Left lung (tissue), 10 donors: ENCODE data around the gene RAI1. TPM values are rescaled to one million over a fixed set of nuclear protein-coding genes. Genes with fewer than 3 reads are reported as not detected.

ENCODE experiments used
- ATAC-seq: fragments of 200-7000 bp; cut with Tn5 transposase; one replicate; pipeline ENCODE4 v1.9.1; 2020; ENCODE audit warnings: moderate library complexity
- DNase-seq, 4 donors: peaks; one replicate each; pipeline ENCODE4 v3.0.0-alpha.2; 2013 to 2020
- H3K27ac ChIP-seq, 2 donors: fragments of 200-600 bp; sonication (generic) in 1 of 2; one replicate each; pipeline versions ENCODE4 v1.5.0 to v1.8.0; 2020 to 2021
- H3K27me3 ChIP-seq, 2 donors: fragments of 200-600 bp; sonication (generic) in 1 of 2; one replicate each; pipeline versions ENCODE4 v1.5.0 to v1.8.0; 2020 to 2021
- H3K36me3 ChIP-seq, 2 donors: fragments of 200-600 bp; sonication (generic) in 1 of 2; one replicate each; pipeline versions ENCODE4 v1.5.0 to v1.8.0; 2020 to 2021
- H3K4me1 ChIP-seq, 2 donors: fragments of 200-600 bp; one replicate each; pipeline ENCODE4 v1.8.0; 2021
- H3K4me3 ChIP-seq, 2 donors: fragments of 200-600 bp; sonication (generic) in 1 of 2; one replicate each; pipeline versions ENCODE4 v1.5.0 to v1.8.0; 2020 to 2021; ENCODE audit warnings: mild to moderate bottlenecking in 1 of 2
- H3K9me3 ChIP-seq, 2 donors: fragments of 200-600 bp; sonication (generic) in 1 of 2; one replicate each; pipeline versions ENCODE4 v1.5.0 to v1.8.0; 2020 to 2021
- CTCF ChIP-seq, 2 donors: fragments of 200-600 bp; sonication (generic) in 1 of 2; IDR thresholded peaks; one replicate each; pipeline versions ENCODE4 v1.5.0 to v1.8.0; 2021; ENCODE audit warnings: antibody characterized with exemption in 2 of 2
- intact Hi-C, 2 donors: fragments of 100-400 bp; cut with DNase I; formaldehyde crosslinking; loops; one replicate each; pipeline versions ENCODE4 v1.11.2 to v1.14.2; 2022
- polyA plus RNA-seq, 6 donors: library from polyadenylated mRNA; unstranded; fragments of 120-200 nt; gene quantifications; one replicate each; pipeline ENCODE4 v1.2.1, GENCODE V29; 2013; ENCODE audit not compliant: insufficient read length in 6 of 6
- total RNA-seq, 2 donors: library from RNA; stranded (reverse); fragmentation: NEBNext Ultra II Directional; extraction: Animal tissue kit (Norgen Biotek cat#: 25700); gene quantifications; one replicate each; pipeline ENCODE4 v1.2.1, GENCODE V29; 2021
- donor health status: DM: no; HTN: yes; CAD: no.
- donor health status: DM: no; HTN: no; CAD: no.

The RAI1 gene
- total and polyA plus RNA-seq, 8 donors = 28.8 to 43.8 (median 34.7) TPM

GRCh38 chr17:17647524-17648178 lies 33.6 kb upstream of the RAI1 start:
- no peak for TF ChIP-seq CTCF (IDR thresholded peaks at IDR 0.05)
- peaks cover 0 to 5% of the 10 kb centered on the region in 2 donors for H3K9me3 ChIP-seq
- no peak overlapping the region for H3K4me3 ChIP-seq
- DNase-seq = no peak
- H3K4me1 ChIP-seq = no peaks in the 10 kb centered on the region
- H3K27ac ChIP-seq = no peak overlapping the region
- intact Hi-C loops = no loop called here
- H3K27me3 ChIP-seq = no peaks in the 10 kb centered on the region
- no peaks in the 10 kb centered on the region for H3K36me3 ChIP-seq
- no peak for ATAC-seq

GRCh38 chr17:17648762-17649161 lies 32.5 kb upstream of the RAI1 start:
- Histone ChIP-seq H3K27me3 (no peaks in the 10 kb centered on the region), H3K4me3 (no peak overlapping the region), H3K36me3 (no peaks in the 10 kb centered on the region), H3K4me1 (no peaks in the 10 kb centered on the region), H3K9me3 (peaks cover 0 to 5% of the 10 kb centered on the region in 2 donors), H3K27ac (no peak overlapping the region)
- intact Hi-C loops = no loop called here
- TF ChIP-seq CTCF (IDR thresholded peaks at IDR 0.05) = no peak
- ATAC-seq = no peak
- DNase-seq = no peak

- Histone ChIP-seq H3K9me3 (peaks cover 0 to 5% of the 10 kb centered on the region in 2 donors), H3K27ac (no peak overlapping the region), H3K36me3 (no peaks in the 10 kb centered on the region), H3K4me3 (no peak overlapping the region), H3K27me3 (no peaks in the 10 kb centered on the region), H3K4me1 (no peaks in the 10 kb centered on the region)
- TF ChIP-seq CTCF (IDR thresholded peaks at IDR 0.05) = no peak
- DNase-seq (no peak), ATAC-seq (no peak)
- intact Hi-C loops = no loop called here
Observed at GRCh38 chr17:17650959-17651358, 30.3 kb upstream of the RAI1 start.

GRCh38 chr17:17653343-17653742 lies 27.9 kb upstream of the RAI1 start:
- Histone ChIP-seq H3K4me3 (no peak overlapping the region), H3K9me3 (peaks cover 0 to 15% of the 10 kb centered on the region in 2 donors), H3K36me3 (no peaks in the 10 kb centered on the region), H3K27me3 (no peaks in the 10 kb centered on the region), H3K27ac (no peak overlapping the region), H3K4me1 (no peaks in the 10 kb centered on the region)
- DNase-seq (no peak), ATAC-seq (no peak)
- intact Hi-C loops = no loop called here
- no peak for TF ChIP-seq CTCF (IDR thresholded peaks at IDR 0.05)

GRCh38 chr17:17659340-17659739 lies 21.9 kb upstream of the RAI1 start:
- ATAC-seq (no peak), DNase-seq (no peak)
- Histone ChIP-seq H3K27me3 (no peaks in the 10 kb centered on the region), H3K36me3 (no peaks in the 10 kb centered on the region), H3K9me3 (peaks cover 0 to 14% of the 10 kb centered on the region in 2 donors), H3K27ac (no peak overlapping the region), H3K4me3 (no peak overlapping the region), H3K4me1 (peaks cover 0 to 3% of the 10 kb centered on the region in 2 donors)
- intact Hi-C loops = no loop called here
- TF ChIP-seq CTCF (IDR thresholded peaks at IDR 0.05) = no peak
